T-helper 17 cell (primary cell): Measurements from ENCODE around the gene PRKAG1. TPM values are rescaled to one million over a fixed set of nuclear protein-coding genes. Genes with fewer than 3 reads are reported as not detected.
A peak's percentile ranks its signal among the peaks of the same experiment; 100 is the strongest.

Source experiments
- ATAC-seq: fragments of 150-1000 bp; cut with Tn5 transposase; 2 replicates; pipeline ENCODE4 v1.10.0; 2021; ENCODE audit warnings: mild to moderate bottlenecking, moderate library complexity
- DNase-seq, 3 donors: peaks; one replicate each; pipeline versions ENCODE4 v3.0.0 to v3.0.0-alpha.2; 2020 to 2021
- H3K9me3 ChIP-seq: one replicate; pipeline ENCODE4 v1.7.0; 2013; ENCODE audit warnings: low read length, mild to moderate bottlenecking; ENCODE audit not compliant: control insufficient read depth, poor library complexity, severe bottlenecking
- H3K27ac Mint-ChIP-seq: one replicate; pipeline ENCODE4 v1.8.0; 2022; ENCODE audit warnings: mild to moderate bottlenecking, moderate library complexity, mixed read lengths
- H3K27me3 Mint-ChIP-seq: one replicate; pipeline ENCODE4 v1.8.0; 2022; ENCODE audit warnings: mixed read lengths
- H3K36me3 Mint-ChIP-seq: one replicate; pipeline ENCODE4 v1.8.0; 2022; ENCODE audit warnings: low read depth, mixed read lengths
- H3K4me1 Mint-ChIP-seq: one replicate; pipeline ENCODE4 v1.8.0; 2022; ENCODE audit warnings: mild to moderate bottlenecking, mixed read lengths
- H3K4me3 Mint-ChIP-seq: one replicate; pipeline ENCODE4 v1.8.0; 2022; ENCODE audit warnings: mild to moderate bottlenecking, moderate library complexity, mixed read lengths
- total RNA-seq, 4 donors: library from RNA in 2 of 4; stranded (reverse) in 2 of 4; gene quantifications; one replicate each; pipeline ENCODE4 v1.2.3 and lab custom pipeline; 2022 to 2026

Gene PRKAG1
- total RNA-seq, 2 donors from 2014 or later = 41.4 to 47.7 TPM

DNA sequence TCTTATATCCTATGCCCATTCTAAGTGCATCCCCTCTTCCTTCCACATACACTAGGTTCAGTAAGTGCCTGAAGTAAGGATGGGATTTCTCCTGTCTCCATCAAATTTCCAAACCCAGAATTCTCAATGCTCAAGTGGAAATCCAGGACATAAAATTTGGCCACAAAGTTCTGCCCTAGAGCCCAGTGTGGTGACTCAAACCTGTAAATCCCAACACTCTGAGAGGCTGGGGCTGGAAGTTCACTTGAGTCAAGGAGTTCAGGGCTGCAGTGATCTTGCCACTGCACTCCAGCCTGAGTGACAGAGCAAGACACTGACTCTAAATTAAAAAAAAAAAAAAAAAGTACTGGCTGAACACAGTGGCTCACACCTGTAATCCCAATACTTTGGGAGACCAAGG is 56.8 kb downstream of the PRKAG1 start:
- ATAC-seq (no peak), DNase-seq (no peak)
- peaks cover 6% of the 10 kb centered on the region for H3K27me3 Mint-ChIP-seq
- H3K4me3 Mint-ChIP-seq = no peak overlapping the region
- no peak overlapping the region for H3K27ac Mint-ChIP-seq
- H3K36me3 Mint-ChIP-seq = peaks cover 5% of the 10 kb centered on the region
- no peaks in the 10 kb centered on the region for H3K9me3 ChIP-seq
- H3K4me1 Mint-ChIP-seq = peaks cover 15% of the 10 kb centered on the region

DNA sequence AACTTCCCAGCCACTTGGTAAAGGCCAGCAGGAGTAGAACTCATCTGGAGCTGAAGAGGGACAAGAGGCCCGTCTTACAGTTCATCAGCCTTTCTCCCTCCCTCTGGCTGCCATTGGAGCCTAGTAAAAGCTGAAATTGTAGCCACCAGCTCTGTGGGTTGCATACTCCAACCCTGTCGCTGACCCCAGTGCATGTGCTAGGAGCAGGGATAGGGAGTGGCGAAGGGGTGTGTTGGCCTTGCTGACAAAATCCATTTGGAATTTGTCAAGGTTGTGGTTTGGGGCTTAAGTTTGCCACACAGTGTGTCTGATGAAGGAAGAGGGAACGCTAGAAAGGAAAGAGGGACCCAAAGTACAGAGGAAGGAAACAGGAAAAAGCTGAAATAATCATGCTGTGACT is 57.2 kb downstream of the PRKAG1 start:
- H3K9me3 ChIP-seq = no peaks in the 10 kb centered on the region
- Mint-ChIP-seq H3K4me3 (no peak overlapping the region), H3K27ac (no peak overlapping the region), H3K4me1 (peaks cover 19% of the 10 kb centered on the region), H3K27me3 (peaks cover 6% of the 10 kb centered on the region), H3K36me3 (peaks cover 5% of the 10 kb centered on the region)
- ATAC-seq (no peak), DNase-seq (no peak)

DNA sequence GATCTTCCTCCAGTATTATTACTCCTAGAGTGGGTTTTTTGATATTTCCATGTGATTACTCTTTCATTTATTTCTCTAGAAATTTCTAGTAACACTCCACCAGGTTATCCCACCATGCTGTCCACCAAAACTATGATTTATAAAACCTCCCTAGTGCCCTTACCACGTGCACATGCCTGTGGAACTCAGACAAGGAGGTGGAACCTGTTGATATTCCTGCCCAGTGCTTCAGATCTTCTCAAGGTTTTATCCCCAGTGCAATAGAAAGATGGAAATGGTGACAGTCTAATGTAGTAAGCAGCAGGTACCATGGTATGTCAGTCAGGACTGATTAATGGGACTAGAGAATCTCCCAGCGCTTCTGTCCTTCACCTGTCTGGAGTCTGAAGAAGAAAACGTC is 57.7 kb downstream of the PRKAG1 start:
- H3K4me3 Mint-ChIP-seq = no peak overlapping the region
- H3K9me3 ChIP-seq = no peaks in the 10 kb centered on the region
- H3K27ac Mint-ChIP-seq = no peak overlapping the region
- DNase-seq = no peak
- H3K36me3 Mint-ChIP-seq = peaks cover 5% of the 10 kb centered on the region
- H3K4me1 Mint-ChIP-seq = peaks cover 24% of the 10 kb centered on the region
- H3K27me3 Mint-ChIP-seq = peaks cover 6% of the 10 kb centered on the region
- ATAC-seq = no peak

DNA sequence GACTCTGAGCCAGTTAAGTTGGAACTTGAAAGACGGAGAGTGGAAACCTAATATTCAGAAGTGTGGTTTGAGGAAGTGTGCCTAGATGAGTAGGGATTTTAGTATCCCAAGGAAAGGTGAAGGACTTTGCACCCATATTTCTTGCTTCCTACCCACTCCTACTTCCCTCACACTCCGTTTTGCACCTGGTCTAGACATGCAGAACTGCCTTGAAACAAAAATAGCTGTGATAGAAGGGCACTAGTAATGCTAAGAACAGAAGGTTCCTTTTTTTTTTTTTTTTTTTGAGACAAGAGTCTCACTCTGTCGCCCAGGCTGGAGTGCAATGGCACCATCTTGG is 60.6 kb downstream of the PRKAG1 start:
- H3K27ac Mint-ChIP-seq = peak overlapping the region; percentile 92
- peak overlapping the region; percentile 99 for H3K4me3 Mint-ChIP-seq
- DNase-seq (no peak), ATAC-seq (no peak)
- H3K9me3 ChIP-seq = no peaks in the 10 kb centered on the region
- peaks cover 35% of the 10 kb centered on the region for H3K4me1 Mint-ChIP-seq
- H3K27me3 Mint-ChIP-seq = peaks cover 6% of the 10 kb centered on the region
- peaks cover 5% of the 10 kb centered on the region for H3K36me3 Mint-ChIP-seq

DNA sequence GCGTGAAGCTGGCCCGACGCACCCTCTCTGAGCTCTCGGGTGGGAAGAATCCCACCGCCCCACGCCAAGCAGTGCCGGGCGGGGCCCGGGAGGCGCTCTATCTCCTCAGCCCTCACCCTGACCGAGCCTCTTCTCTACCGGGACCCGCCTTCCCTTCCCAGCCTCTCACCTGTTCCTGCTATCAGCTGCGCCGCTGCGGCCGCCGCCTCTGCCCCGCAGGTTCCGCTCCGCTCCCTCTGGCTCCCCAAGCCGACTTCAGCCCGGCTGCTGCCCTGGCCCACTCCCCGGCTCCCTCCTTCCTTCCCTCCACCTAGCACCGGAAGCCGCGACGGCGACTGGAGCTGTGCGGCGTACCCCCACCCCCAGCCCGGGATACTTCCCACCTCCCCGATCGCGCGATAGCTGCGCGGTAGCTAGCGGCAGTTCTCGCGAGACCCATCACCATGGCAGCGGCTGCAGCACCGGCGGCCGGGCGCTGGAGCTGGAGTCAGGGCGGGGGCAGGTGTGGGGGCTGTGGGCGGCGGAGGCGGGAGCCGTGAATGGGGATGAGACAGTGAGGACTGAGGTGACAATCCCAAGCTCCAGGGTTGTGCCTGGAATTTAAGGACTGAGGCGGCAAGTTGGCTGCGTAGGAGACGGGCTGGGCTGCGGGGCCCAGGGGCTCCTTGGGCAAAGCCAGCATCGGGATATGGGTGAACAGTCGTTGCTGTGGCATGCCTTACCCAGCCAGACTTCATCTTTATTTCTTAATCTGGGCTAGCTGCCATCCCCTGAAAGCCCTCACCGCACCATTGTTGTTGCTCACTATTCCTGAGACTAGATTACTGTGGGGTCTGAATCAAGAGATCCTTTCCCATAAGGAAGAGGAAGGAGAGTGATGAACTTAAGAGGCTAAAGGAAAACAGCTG is 61.2 kb downstream of the PRKAG1 start, which contains the start of gene ARF3:
TSS of gene ARF3 (minus strand) at position 347 of the 908 bp plus-strand sequence. CDS start 16,392 bp downstream, outside the sequence.
- Mint-ChIP-seq H3K27me3 (peaks cover 6% of the 10 kb centered on the region), H3K27ac (peak within 1 kb of the TSS; percentile 92), H3K36me3 (peaks cover 6% of the 10 kb centered on the region), H3K4me1 (peaks cover 39% of the 10 kb centered on the region), H3K4me3 (peak within 1 kb of the TSS; percentile 99)
- DNase-seq = peak; percentile 85 to 91 (median 89)
- ATAC-seq = peak; percentile 96
- no peaks in the 10 kb centered on the region for H3K9me3 ChIP-seq

DNA sequence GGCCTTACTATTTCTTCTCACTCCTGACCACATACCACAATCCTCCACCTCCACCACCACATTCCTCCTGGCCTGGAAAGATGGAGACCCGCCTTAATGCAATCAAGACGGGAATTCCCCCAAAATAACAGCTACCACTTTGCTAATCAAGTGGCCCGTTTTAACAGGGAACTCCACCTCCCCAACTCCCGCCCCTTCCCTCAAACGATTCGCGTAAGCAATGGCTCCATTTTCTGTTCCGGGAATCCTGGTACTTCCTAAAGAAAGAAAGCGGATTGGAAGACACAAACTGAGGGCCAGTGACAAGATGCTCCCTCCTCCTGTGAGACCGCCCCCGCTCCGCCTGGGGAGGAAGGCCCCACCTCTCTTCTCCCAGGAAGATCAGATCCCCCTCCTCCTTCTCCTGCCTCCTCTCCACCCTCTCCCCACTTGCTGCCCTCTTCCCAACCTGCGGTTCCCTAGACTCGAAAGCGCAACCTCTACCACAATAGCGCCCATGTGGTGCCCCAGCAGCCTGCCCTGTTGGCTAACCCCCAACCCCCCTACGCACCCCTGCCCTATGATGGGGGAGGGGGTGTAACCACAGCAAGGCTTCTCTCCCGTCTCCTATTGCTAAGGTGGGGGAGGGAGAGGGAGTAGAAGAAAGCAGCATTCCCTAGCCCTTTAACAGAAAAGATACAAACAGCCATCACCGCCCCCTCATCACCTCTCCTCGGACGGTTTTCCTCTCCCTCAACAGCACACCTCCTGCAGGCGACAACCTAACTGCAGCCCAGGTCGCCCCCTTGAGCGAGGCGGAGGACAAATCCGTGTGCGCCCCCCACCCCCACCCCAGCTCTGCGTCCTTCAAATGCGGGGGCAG is 62.1 kb downstream of the PRKAG1 start:
- Mint-ChIP-seq H3K4me3 (peak overlapping the region; percentile 99), H3K27me3 (peaks cover 6% of the 10 kb centered on the region), H3K27ac (peak overlapping the region; percentile 92), H3K36me3 (peaks cover 8% of the 10 kb centered on the region), H3K4me1 (peaks cover 41% of the 10 kb centered on the region)
- no peak for DNase-seq
- ATAC-seq = peak; percentile 25
- no peaks in the 10 kb centered on the region for H3K9me3 ChIP-seq

DNA sequence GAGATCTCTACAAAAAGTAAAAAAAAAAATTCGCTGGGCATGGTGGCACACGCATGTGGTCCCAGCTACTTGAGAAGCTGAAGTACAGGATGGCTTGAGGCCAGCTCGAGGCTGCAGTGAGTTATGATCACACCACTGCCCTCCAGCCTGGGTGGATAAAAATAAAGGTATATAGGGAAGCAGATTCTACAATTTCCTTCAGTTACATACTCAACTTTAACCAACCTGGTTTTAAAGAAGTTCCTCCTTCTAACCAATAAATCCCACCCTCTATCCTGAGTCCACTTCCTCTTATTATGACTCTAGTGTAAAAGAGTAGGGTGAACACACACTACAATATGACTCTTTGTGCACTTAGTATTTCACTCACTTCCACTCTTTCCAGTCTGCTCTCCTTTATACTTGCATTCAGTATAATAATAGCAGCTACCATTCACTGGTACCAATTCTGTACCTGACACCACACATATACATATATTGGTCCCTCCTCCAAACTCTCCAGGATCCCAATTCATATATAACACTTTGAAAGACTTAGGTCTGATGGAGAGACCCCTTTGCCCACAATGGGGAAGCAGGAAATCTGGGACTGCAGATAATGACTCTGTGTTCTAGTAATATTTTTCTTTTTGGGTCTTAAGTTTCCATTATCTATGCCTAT is 63.6 kb downstream of the PRKAG1 start:
- Mint-ChIP-seq H3K4me3 (no peak overlapping the region), H3K4me1 (peaks cover 41% of the 10 kb centered on the region), H3K27ac (peak overlapping the region; percentile 92), H3K27me3 (no peaks in the 10 kb centered on the region), H3K36me3 (peaks cover 8% of the 10 kb centered on the region)
- no peak for DNase-seq
- no peaks in the 10 kb centered on the region for H3K9me3 ChIP-seq
- ATAC-seq = no peak

DNA sequence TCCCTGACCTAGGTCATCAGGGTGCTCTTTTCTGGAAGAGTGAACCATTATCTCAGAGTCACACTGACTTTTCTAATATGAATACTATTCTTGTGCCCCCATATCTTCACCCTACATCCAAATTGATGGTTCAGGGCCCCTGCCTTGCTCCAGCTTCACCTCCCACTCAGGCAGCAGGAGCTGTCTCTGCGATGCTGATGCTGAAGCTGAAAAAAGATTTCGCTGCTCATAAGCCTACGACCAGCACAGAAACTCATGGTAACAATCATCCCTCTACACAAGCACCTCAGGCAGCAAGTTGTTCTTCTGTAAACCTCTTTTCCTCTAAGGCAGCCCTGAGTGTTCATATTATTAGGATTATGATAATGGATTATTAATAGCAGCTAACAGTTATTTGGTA is 64.5 kb downstream of the PRKAG1 start:
- no peaks in the 10 kb centered on the region for H3K9me3 ChIP-seq
- H3K27me3 Mint-ChIP-seq = no peaks in the 10 kb centered on the region
- H3K4me3 Mint-ChIP-seq = no peak overlapping the region
- peaks cover 39% of the 10 kb centered on the region for H3K4me1 Mint-ChIP-seq
- H3K36me3 Mint-ChIP-seq = peaks cover 8% of the 10 kb centered on the region
- DNase-seq = no peak
- ATAC-seq = no peak
- H3K27ac Mint-ChIP-seq = no peak overlapping the region

DNA sequence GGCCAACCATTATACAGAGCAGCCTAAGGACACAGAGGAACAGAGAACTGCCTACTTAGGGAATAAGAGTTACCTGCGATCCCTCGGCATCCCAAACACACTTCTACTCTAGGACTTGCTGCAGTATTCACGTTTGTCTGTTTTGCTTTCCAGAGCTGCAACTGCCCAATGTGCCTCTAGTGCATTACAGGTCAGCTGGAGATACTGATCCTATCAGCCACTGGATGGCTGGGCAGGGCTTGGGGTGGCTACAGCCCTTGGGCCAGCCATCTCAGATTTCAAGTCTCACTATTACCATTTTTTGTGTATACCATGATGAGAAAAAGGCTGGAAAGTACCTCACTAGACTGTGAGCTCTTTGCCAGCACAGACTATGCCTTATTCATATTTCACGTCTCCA is 65.9 kb downstream of the PRKAG1 start:
- no peaks in the 10 kb centered on the region for H3K9me3 ChIP-seq
- no peak for DNase-seq
- no peak for ATAC-seq
- H3K36me3 Mint-ChIP-seq = peaks cover 11% of the 10 kb centered on the region
- H3K27me3 Mint-ChIP-seq = no peaks in the 10 kb centered on the region
- H3K4me1 Mint-ChIP-seq = peaks cover 40% of the 10 kb centered on the region
- no peak overlapping the region for H3K4me3 Mint-ChIP-seq
- H3K27ac Mint-ChIP-seq = no peak overlapping the region

Other genes with a start within 250 kb of the PRKAG1 start
- gene ADCY6, start 229.7 kb downstream of the PRKAG1 start, total RNA-seq = under 1 TPM; 0.42 to 0.70 TPM
- gene CACNB3, start 200.3 kb downstream of the PRKAG1 start, total RNA-seq = 1 to 10 TPM; 6.5 to 8.0 TPM
- gene DDX23, start 166.6 kb downstream of the PRKAG1 start, total RNA-seq = 10 to 100 TPM; 61.7 to 76.3 TPM
- gene RND1, start 152.9 kb downstream of the PRKAG1 start, total RNA-seq = 1 to 10 TPM; 6.0 to 8.2 TPM
- gene FKBP11, start 93.3 kb downstream of the PRKAG1 start, total RNA-seq = 100 to 1,000 TPM; 132 to 145 TPM
- gene ARF3, start 61.3 kb downstream of the PRKAG1 start, total RNA-seq = 100 to 1,000 TPM in 1 of 2 donors, 10 to 100 TPM in 1; 80.1 to 111 TPM
- gene WNT10B, start 47.0 kb downstream of the PRKAG1 start, total RNA-seq = 10 to 100 TPM; 13.8 to 17.6 TPM
- gene WNT1, start 40.5 kb downstream of the PRKAG1 start, total RNA-seq = 1 to 10 TPM; 2.2 to 2.3 TPM
- gene DDN, start 19.4 kb downstream of the PRKAG1 start, total RNA-seq = under 1 TPM; 0.62 to 0.70 TPM
- gene KMT2D, start 42.0 kb upstream of the PRKAG1 start, total RNA-seq = 100 to 1,000 TPM; 137 to 139 TPM
- 1 to 10 TPM; 7.9 to 8.1 TPM for gene RHEBL1, start 51.2 kb upstream of the PRKAG1 start, total RNA-seq
- gene DHH, start 76.0 kb upstream of the PRKAG1 start, total RNA-seq = under 1 TPM; 0.17 to 0.44 TPM
- 100 to 1,000 TPM; 257 to 270 TPM for gene LMBR1L, start 92.1 kb upstream of the PRKAG1 start, total RNA-seq
- 100 to 1,000 TPM; 137 to 159 TPM for gene TUBA1B, start 112.6 kb upstream of the PRKAG1 start, total RNA-seq
- 100 to 1,000 TPM; 282 to 416 TPM for gene TUBA1A, start 170.3 kb upstream of the PRKAG1 start, total RNA-seq
- 10 to 100 TPM; 49.7 to 66.7 TPM for gene TUBA1C, start 246.3 kb upstream of the PRKAG1 start, total RNA-seq